KMS-11 (cell line): ENCODE data around the gene CDK6.
"Not testable (repeated sequence)": the region's sequence is repeated elsewhere in the genome, so short reads cannot be mapped to it uniquely, and the experiment has no call there.

ENCODE experiments used
- H2AFZ ChIP-seq: fragments of 200-600 bp; sonication (generic); 2 replicates; pipeline ENCODE4 v1.6.1; 2016; ENCODE audit warnings: antibody characterized with exemption, mixed run types, low read depth
- H3K27ac ChIP-seq: fragments of 200-600 bp; sonication (generic); 2 replicates; pipeline ENCODE4 v1.6.1; 2016; ENCODE audit warnings: mild to moderate bottlenecking, mixed run types
- H3K27me3 ChIP-seq: fragments of 200-600 bp; sonication (generic); 2 replicates; pipeline ENCODE4 v1.6.1; 2017; ENCODE audit warnings: mild to moderate bottlenecking, low read depth, mixed run types, moderate library complexity; ENCODE audit not compliant: insufficient read depth
- H3K36me3 ChIP-seq: fragments of 200-600 bp; sonication (generic); 2 replicates; pipeline ENCODE4 v1.6.1; 2017; ENCODE audit warnings: mild to moderate bottlenecking, mixed run types; ENCODE audit not compliant: insufficient read depth
- H3K4me1 ChIP-seq: fragments of 200-600 bp; sonication (generic); 2 replicates; pipeline ENCODE4 v1.6.1; 2016; ENCODE audit warnings: mild to moderate bottlenecking, low read depth, mixed run types; ENCODE audit not compliant: poor library complexity, severe bottlenecking
- H3K4me2 ChIP-seq: fragments of 200-600 bp; sonication (generic); 2 replicates; pipeline ENCODE4 v1.7.0; 2016; ENCODE audit warnings: mild to moderate bottlenecking, mixed run types
- H3K4me3 ChIP-seq: fragments of 200-600 bp; sonication (generic); IDR thresholded peaks from 2 replicates; pipeline ENCODE4 v1.6.1; 2017; ENCODE audit warnings: low read depth, low read length, mixed read lengths; ENCODE audit not compliant: insufficient read depth
- H3K79me2 ChIP-seq: fragments of 200-600 bp; sonication (generic); 2 replicates; pipeline ENCODE4 v1.6.1; 2016; ENCODE audit warnings: low read depth, mixed run types; ENCODE audit not compliant: insufficient read depth
- H3K9ac ChIP-seq: fragments of 200-600 bp; sonication (generic); 2 replicates; pipeline ENCODE4 v1.6.1; 2016; ENCODE audit warnings: mild to moderate bottlenecking, mixed run types
- H4K20me1 ChIP-seq: fragments of 200-600 bp; sonication (generic); 2 replicates; pipeline ENCODE4 v1.6.1; 2016; ENCODE audit warnings: mild to moderate bottlenecking, mixed run types; ENCODE audit not compliant: insufficient read depth
- CTCF ChIP-seq: fragments of 200-600 bp; sonication (generic); conservative IDR thresholded peaks from 2 replicates; pipeline ENCODE4 v1.6.1; 2017; ENCODE audit warnings: low read depth, mild to moderate bottlenecking, antibody characterized with exemption, low read length, moderate library complexity, mixed read lengths

The CDK6 gene

GRCh38 chr7:92745241-92745640 is 91.1 kb downstream of the CDK6 start:
- H2AFZ ChIP-seq: no peak overlapping the region
- no peak overlapping the region for H3K9ac ChIP-seq
- peaks cover 100% of the 10 kb centered on the region for H3K4me1 ChIP-seq
- no peak overlapping the region; the same call in 1 of the 2 replicates for H3K27ac ChIP-seq
- no peak for TF ChIP-seq CTCF
- H3K79me2 ChIP-seq: peaks cover 99% of the 10 kb centered on the region
- no peak overlapping the region for H3K4me3 ChIP-seq
- no peaks in the 10 kb centered on the region; the same call in 1 of the 2 replicates for H3K36me3 ChIP-seq
- H4K20me1 ChIP-seq: no peaks in the 10 kb centered on the region
- H3K4me2 ChIP-seq: no peak overlapping the region
- no peaks in the 10 kb centered on the region for H3K27me3 ChIP-seq

DNA sequence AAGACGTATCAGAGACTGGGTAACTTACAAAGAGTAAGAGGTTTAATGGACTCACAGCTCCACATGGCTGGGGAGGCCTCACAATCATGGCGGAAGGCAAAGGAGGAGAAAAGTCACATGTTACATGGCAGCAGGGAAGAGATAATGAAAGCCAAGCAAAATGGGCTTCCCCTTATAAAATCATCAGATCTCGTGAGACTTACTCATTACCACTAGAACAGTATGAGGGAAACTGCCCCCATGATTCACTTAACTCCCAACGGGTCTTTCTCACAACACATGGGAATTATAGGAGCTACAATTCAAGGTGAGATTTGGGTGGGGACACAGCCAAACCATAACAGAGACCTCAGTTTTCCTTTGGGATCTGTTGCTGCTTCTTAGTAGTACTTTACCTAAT is 92.2 kb downstream of the CDK6 start:
- H2AFZ ChIP-seq, H4K20me1 ChIP-seq, H3K27ac ChIP-seq, H3K27me3 ChIP-seq, H3K36me3 ChIP-seq, H3K4me3 ChIP-seq, H3K9ac ChIP-seq: not testable (repeated sequence)
- H3K4me2 ChIP-seq: peak overlapping the region; percentile 22; the same call in 1 of the 2 replicates
- H3K4me1 ChIP-seq: peaks cover 100% of the 10 kb centered on the region
- H3K79me2 ChIP-seq: peaks cover 99% of the 10 kb centered on the region

GRCh38 chr7:92742186-92742585 is 94.2 kb downstream of the CDK6 start:
- no peak overlapping the region for H3K4me3 ChIP-seq
- no peak overlapping the region for H2AFZ ChIP-seq
- peak overlapping the region; percentile 74; the same call in 1 of the 2 replicates for H3K27ac ChIP-seq
- peaks cover 99% of the 10 kb centered on the region for H3K4me1 ChIP-seq
- TF ChIP-seq CTCF: no peak
- no peaks in the 10 kb centered on the region; the same call in 1 of the 2 replicates for H3K36me3 ChIP-seq
- no peaks in the 10 kb centered on the region for H4K20me1 ChIP-seq
- H3K79me2 ChIP-seq: peaks cover 93% of the 10 kb centered on the region
- no peaks in the 10 kb centered on the region for H3K27me3 ChIP-seq
- H3K9ac ChIP-seq: no peak overlapping the region
- H3K4me2 ChIP-seq: peak overlapping the region; percentile 19; the same call in 1 of the 2 replicates

- Histone ChIP-seq H3K27me3 (no peaks in the 10 kb centered on the region), H3K36me3 (no peaks in the 10 kb centered on the region; the same call in 1 of the 2 replicates), H3K4me3 (no peak overlapping the region), H3K27ac (peak overlapping the region; percentile 74; the same call in 1 of the 2 replicates), H3K9ac (no peak overlapping the region), H3K4me1 (peaks cover 99% of the 10 kb centered on the region), H3K4me2 (peak overlapping the region; percentile 70; the same call in 1 of the 2 replicates), H2AFZ (no peak overlapping the region), H3K79me2 (peaks cover 93% of the 10 kb centered on the region), H4K20me1 (no peaks in the 10 kb centered on the region)
- no peak for TF ChIP-seq CTCF
These were observed 95.7 kb downstream of the CDK6 start for GRCh38 chr7:92740700-92741126.

GRCh38 chr7:92740134-92740533 is 96.2 kb downstream of the CDK6 start:
- no peaks in the 10 kb centered on the region for H3K27me3 ChIP-seq
- peak overlapping the region; percentile 74; the same call in 1 of the 2 replicates for H3K27ac ChIP-seq
- no peaks in the 10 kb centered on the region; the same call in 1 of the 2 replicates for H3K36me3 ChIP-seq
- H3K4me2 ChIP-seq: peak overlapping the region; percentile 70; the same call in 1 of the 2 replicates
- H3K4me1 ChIP-seq: peaks cover 99% of the 10 kb centered on the region
- no peak overlapping the region; the same call in 1 of the 2 replicates for H3K9ac ChIP-seq
- no peak for TF ChIP-seq CTCF
- peaks cover 93% of the 10 kb centered on the region for H3K79me2 ChIP-seq
- no peak overlapping the region for H3K4me3 ChIP-seq
- no peaks in the 10 kb centered on the region for H4K20me1 ChIP-seq
- no peak overlapping the region for H2AFZ ChIP-seq
